NCI-H1930 (cell line): Measurements from ENCODE around the gene CEP83.

Experiments
- DNase-seq, 2 experiments: peaks; one replicate each; lab custom pipeline; 2025; lab: John Stamatoyannopoulos, UW

CEP83 gene

GRCh38 chr12:94305130-94305957, 154.3 kb downstream of the CEP83 start:
- DNase-seq, result no peak

- DNase-seq, result no peak
Observed at GRCh38 chr12:94304566-94305061, 155.1 kb downstream of the CEP83 start.

- DNase-seq, result no peak
Observed at GRCh38 chr12:94304012-94304411, 155.7 kb downstream of the CEP83 start.

GRCh38 chr12:94299846-94300245, 159.8 kb downstream of the CEP83 start:
- no peak for DNase-seq

GRCh38 chr12:94297876-94298505, 161.7 kb downstream of the CEP83 start:
- DNase-seq, result no peak

- no peak for DNase-seq
Observed at GRCh38 chr12:94297096-94297699, 162.5 kb downstream of the CEP83 start.

- DNase-seq, result no peak
Observed at GRCh38 chr12:94290353-94290752, 169.3 kb downstream of the CEP83 start.

GRCh38 chr12:94289461-94290312, 170.0 kb downstream of the CEP83 start:
- no peak for DNase-seq

GRCh38 chr12:94287245-94287628, 172.4 kb downstream of the CEP83 start:
- no peak for DNase-seq

GRCh38 chr12:94286583-94287244, 173.0 kb downstream of the CEP83 start:
- no peak for DNase-seq

- no peak for DNase-seq
Observed at GRCh38 chr12:94285943-94286582, 173.6 kb downstream of the CEP83 start.

GRCh38 chr12:94284859-94285258, 174.8 kb downstream of the CEP83 start:
- DNase-seq, result no peak

- no peak for DNase-seq
Observed at GRCh38 chr12:94284046-94284445, 175.6 kb downstream of the CEP83 start.

- DNase-seq, result no peak
Observed at GRCh38 chr12:94282675-94283074, 177.0 kb downstream of the CEP83 start.

- DNase-seq, result no peak
Observed at GRCh38 chr12:94280063-94280462, 179.6 kb downstream of the CEP83 start.

GRCh38 chr12:94277426-94278000, 182.2 kb downstream of the CEP83 start:
- DNase-seq, result no peak

- no peak for DNase-seq
Observed at GRCh38 chr12:94276725-94277124, 182.9 kb downstream of the CEP83 start.

- no peak for DNase-seq
Observed at GRCh38 chr12:94273272-94273671, 186.4 kb downstream of the CEP83 start.

- DNase-seq, result no peak
Observed at GRCh38 chr12:94272280-94272679, 187.4 kb downstream of the CEP83 start.

GRCh38 chr12:94271351-94271750, 188.3 kb downstream of the CEP83 start:
- DNase-seq, result no peak
